ENCODE measurements around the gene MT2A.

DNA sequence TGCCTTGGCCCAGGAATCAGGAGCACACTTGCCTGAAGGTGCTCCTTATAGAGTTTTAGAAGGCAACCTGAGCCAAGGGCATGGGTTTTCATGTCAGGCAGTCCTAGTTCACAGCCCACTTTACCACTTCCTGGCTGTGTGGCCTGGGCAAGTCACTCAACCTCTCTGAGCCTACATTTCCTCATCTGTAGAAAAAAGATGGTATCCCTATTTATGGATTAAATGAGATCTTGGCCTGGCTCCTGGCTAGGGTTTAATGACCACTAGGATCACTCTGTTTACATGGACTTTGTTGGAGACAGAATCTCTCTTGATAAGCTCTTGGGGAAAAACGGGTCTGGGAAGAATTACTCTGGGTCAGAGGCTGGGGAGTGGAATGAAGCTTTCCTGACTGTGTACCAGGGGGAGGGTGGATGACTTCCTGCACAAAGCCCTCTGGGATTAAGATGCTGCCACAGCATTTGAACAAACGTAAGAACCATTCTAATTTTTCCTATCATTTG is 2.3 kb downstream of the MT2A start:
- TF ChIP-seq, protein P1, sequence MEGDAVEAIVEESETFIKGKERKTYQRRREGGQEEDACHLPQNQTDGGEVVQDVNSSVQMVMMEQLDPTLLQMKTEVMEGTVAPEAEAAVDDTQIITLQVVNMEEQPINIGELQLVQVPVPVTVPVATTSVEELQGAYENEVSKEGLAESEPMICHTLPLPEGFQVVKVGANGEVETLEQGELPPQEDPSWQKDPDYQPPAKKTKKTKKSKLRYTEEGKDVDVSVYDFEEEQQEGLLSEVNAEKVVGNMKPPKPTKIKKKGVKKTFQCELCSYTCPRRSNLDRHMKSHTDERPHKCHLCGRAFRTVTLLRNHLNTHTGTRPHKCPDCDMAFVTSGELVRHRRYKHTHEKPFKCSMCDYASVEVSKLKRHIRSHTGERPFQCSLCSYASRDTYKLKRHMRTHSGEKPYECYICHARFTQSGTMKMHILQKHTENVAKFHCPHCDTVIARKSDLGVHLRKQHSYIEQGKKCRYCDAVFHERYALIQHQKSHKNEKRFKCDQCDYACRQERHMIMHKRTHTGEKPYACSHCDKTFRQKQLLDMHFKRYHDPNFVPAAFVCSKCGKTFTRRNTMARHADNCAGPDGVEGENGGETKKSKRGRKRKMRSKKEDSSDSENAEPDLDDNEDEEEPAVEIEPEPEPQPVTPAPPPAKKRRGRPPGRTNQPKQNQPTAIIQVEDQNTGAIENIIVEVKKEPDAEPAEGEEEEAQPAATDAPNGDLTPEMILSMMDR (IDR thresholded peaks at IDR 0.05 in 2 of 3, conservative IDR thresholded peaks at IDR 0.05 in 1 of 3; ENCODE audit: control insufficient read depth in 2 of 3, extremely low read depth in 1 of 3, insufficient read depth in 1 of 3, low read depth in 3 of 3, low read length in 3 of 3), result no peak
- TF ChIP-seq PAX8 (IDR thresholded peaks at IDR 0.05), result no peak
- no peak for TF ChIP-seq EZH2 (IDR thresholded peaks at IDR 0.05; ENCODE audit: borderline replicate concordance, control insufficient read depth, low read depth, low read length)
- TF ChIP-seq CREB1 (IDR thresholded peaks at IDR 0.05; ENCODE audit: low read depth), result no peak
- TF ChIP-seq ATF7 (IDR thresholded peaks at IDR 0.05; ENCODE audit: low read depth), result no peak
- no peak for TF ChIP-seq GABPA (IDR thresholded peaks at IDR 0.05; ENCODE audit: low read depth)
- TF ChIP-seq CEBPB (IDR thresholded peaks at IDR 0.05; ENCODE audit: borderline replicate concordance in 1 of 2, low read depth in 2 of 2, low read length in 2 of 2), result no peak

Measured in GM12878 (cell line).